Bronchial epithelial cell (primary cell): ENCODE data around the gene ADORA1. TPM values are rescaled to one million over a fixed set of nuclear protein-coding genes. Genes with fewer than 3 reads are reported as not detected.

Experiments
- DNase-seq: peaks from one replicate; pipeline ENCODE4 v3.0.0-alpha.2; 2010; ENCODE audit warnings: low read depth
- FAIRE-seq: peaks from 2 replicates; lab custom pipeline; 2011; peaks lifted over from hg19 to GRCh38; lab: Jason Lieb, UNC
- H3K27me3 ChIP-seq: 2 replicates; pipeline ENCODE4 v1.5.1; 2011; ENCODE audit warnings: low read length; ENCODE audit not compliant: control insufficient read depth, insufficient read depth
- H3K36me3 ChIP-seq: 2 replicates; pipeline ENCODE4 v1.5.1; 2011; ENCODE audit warnings: low read length; ENCODE audit not compliant: control insufficient read depth, insufficient read depth
- H3K4me3 ChIP-seq: 2 replicates; pipeline ENCODE4 v1.5.1; 2011; ENCODE audit warnings: mild to moderate bottlenecking, low read depth, low read length, control low read depth
- CTCF ChIP-seq: IDR thresholded peaks from 2 replicates; pipeline ENCODE4 v1.5.1; 2011; ENCODE audit warnings: mild to moderate bottlenecking, moderate library complexity, low read length, control low read depth, inconsistent platforms; ENCODE audit not compliant: insufficient read depth, severe bottlenecking
- total RNA-seq: library from RNA; depleted of rRNA; stranded (reverse); fragments of >200 nt; gene quantifications from 2 replicates; pipeline ENCODE4 v1.2.1, GENCODE V29; 2014

ADORA1 gene
- total RNA-seq, 1 donor from 2014 or later, result under 0.01 TPM

DNA sequence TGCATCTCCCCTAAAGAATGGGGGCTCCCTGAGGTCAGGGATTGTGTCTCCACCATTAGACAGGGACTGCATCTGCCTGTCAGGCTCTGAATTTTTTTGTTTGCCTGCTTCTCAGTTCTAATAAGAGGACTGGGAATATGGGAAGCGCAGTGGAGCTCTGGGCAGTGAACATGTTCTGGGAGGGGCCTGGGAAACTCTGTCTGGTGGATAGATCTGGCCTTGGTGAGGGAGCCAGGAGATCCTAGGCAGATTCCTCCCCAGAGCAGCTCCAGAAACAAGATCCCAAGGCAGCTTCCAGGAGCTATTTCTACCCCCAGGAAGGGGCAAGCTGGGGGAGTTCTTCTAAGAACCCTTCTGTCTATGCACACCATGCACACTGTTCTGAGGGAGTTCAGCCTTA is 29.1 kb upstream of the ADORA1 start:
- H3K27me3 ChIP-seq, result no peaks in the 10 kb centered on the region
- H3K4me3 ChIP-seq, result no peak overlapping the region
- no peak for DNase-seq
- no peaks in the 10 kb centered on the region for H3K36me3 ChIP-seq
- TF ChIP-seq CTCF, result no peak
- no peak for FAIRE-seq

DNA sequence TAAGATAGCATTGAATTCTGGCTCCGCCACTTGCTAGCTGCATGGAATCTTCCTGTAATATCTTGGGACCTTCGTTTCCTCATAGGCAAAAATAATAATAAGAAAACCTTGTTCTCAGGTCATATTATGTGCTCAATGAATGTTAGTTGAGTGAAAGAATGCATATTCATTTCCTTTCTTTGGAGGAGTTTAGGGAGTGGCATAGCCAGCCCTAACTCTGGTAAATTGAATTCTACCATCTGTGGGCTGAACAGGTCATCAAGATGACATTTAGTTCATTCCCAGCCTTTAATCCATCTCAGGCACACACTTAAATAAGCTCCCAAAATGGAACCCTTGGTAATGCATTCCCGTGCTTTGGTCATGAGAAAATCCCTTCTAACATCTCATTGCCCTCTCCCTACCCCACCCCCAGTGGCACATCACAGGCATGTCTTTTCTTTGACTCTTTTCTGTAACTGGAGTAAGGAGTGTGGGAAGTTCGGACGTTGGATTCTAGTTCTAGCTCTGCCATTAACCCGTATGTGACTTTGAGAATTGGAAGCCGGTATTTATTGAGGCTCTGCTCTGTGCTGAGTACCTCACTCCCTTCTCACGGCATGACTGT is 28.5 kb upstream of the ADORA1 start:
- no peaks in the 10 kb centered on the region for H3K27me3 ChIP-seq
- FAIRE-seq, result no peak
- no peak overlapping the region for H3K4me3 ChIP-seq
- no peak for DNase-seq
- TF ChIP-seq CTCF, result no peak
- no peaks in the 10 kb centered on the region for H3K36me3 ChIP-seq

GRCh38 chr1:203099805-203100515 is 27.6 kb upstream of the ADORA1 start:
- TF ChIP-seq CTCF, result no peak

GRCh38 chr1:203100516-203100869 is 27.0 kb upstream of the ADORA1 start:
- no peak for FAIRE-seq
- no peaks in the 10 kb centered on the region for H3K27me3 ChIP-seq
- H3K36me3 ChIP-seq, result no peaks in the 10 kb centered on the region
- H3K4me3 ChIP-seq, result no peak overlapping the region
- TF ChIP-seq CTCF, result no peak
- DNase-seq, result no peak

More at GRCh38 chr1:203099805-203100515, 27.6 kb upstream of the ADORA1 start:
- no peak for FAIRE-seq
- Histone ChIP-seq H3K4me3 (no peak overlapping the region), H3K36me3 (no peaks in the 10 kb centered on the region), H3K27me3 (no peaks in the 10 kb centered on the region)
- no peak for DNase-seq

DNA sequence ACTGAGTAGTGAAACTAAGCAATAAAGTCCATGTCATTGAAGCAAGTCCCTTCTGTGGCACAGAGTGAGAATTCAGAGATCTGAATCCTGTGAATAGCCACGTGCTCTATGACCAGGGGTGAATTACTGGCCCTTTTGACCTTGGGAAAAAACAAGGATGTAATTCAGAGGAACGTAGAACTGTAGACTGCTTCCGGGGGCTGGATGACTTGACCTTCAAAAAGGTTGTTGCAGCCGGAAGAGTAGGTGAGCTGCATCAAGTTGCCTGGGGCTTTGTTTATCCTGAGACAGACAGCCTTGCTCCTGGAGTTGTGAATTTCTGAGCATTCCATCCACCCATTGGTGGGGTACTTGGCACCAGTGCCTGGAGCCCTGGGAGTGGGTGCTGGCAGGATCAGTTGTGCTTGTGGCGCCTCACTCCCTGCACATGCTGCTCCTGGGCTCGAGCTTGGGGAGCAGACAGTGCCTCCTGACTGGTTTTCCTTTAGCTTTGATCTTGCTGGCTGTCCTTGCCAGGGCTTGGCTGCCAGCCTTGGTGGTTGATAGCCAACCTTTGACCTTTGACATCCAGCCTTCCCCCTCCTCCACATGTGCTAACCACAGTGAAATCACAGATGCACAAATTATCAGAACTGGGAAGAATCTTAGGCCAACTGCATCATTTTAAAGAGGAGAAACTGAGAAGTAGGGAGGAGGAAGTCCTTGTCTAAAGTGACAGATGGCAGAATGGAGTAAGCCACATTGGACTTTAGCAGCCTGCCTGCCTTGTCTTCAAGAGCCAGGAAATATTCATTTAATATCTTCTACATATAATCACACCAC is 25.5 kb upstream of the ADORA1 start:
- no peak for TF ChIP-seq CTCF
- H3K36me3 ChIP-seq, result no peaks in the 10 kb centered on the region
- H3K4me3 ChIP-seq, result no peak overlapping the region
- no peak for DNase-seq
- no peak for FAIRE-seq
- no peaks in the 10 kb centered on the region for H3K27me3 ChIP-seq
